NT2/D1 (cell line): Measurements from ENCODE around the gene NHS.

Experiments used
- SUZ12 ChIP-seq: IDR thresholded peaks from 2 replicates; pipeline ENCODE4 v1.6.1; 2011; ENCODE audit not compliant: insufficient read length, insufficient read depth; ENCODE audit errors: extremely low read depth
- YY1 ChIP-seq: IDR thresholded peaks from 2 replicates; pipeline ENCODE4 v1.6.1; 2011; ENCODE audit not compliant: insufficient read length, insufficient read depth
- ZNF274 ChIP-seq: IDR thresholded peaks from 2 replicates; pipeline ENCODE4 v1.6.1; 2011; ENCODE audit warnings: mild to moderate bottlenecking, low read depth, low read length

- no peak for TF ChIP-seq SUZ12
- no peak for TF ChIP-seq ZNF274
- TF ChIP-seq YY1: no peak
Observed at GRCh38 chrX:17591741-17592110, 216.7 kb downstream of the NHS start.
